Right lobe of liver (tissue), 6 donors: ENCODE measurements around the gene MKNK1. TPM values are rescaled to one million over a fixed set of nuclear protein-coding genes. Genes with fewer than 3 reads are reported as not detected.
A peak's percentile ranks its signal among the peaks of the same experiment; 100 is the strongest.

Source experiments
- ATAC-seq, 4 donors: fragments of 200-7000 bp; cut with Tn5 transposase; one replicate each; pipeline ENCODE4 v1.9.1; 2020; ENCODE audit warnings: mild to moderate bottlenecking in 4 of 4, moderate library complexity in 4 of 4
- DNase-seq, 3 donors: peaks; one replicate each; pipeline ENCODE4 v3.0.0-alpha.2; 2020
- H3K27ac ChIP-seq, 3 donors: fragments of 200-600 bp; one replicate each; pipeline ENCODE4 v1.8.0; 2022
- H3K27me3 ChIP-seq, 2 donors: fragments of 200-600 bp; one replicate each; pipeline ENCODE4 v1.8.0; 2022
- H3K36me3 ChIP-seq, 4 donors: fragments of 200-600 bp; sonication (generic) in 1 of 4; one replicate each; pipeline versions ENCODE4 v1.5.1 to v1.8.0; 2017 to 2022; ENCODE audit warnings: control low read depth in 1 of 4
- H3K4me1 ChIP-seq, 4 donors: fragments of 200-600 bp; sonication (generic) in 1 of 4; one replicate each; pipeline versions ENCODE4 v1.5.1 to v1.8.0; 2017 to 2022; ENCODE audit warnings: control low read depth in 1 of 4
- H3K4me3 ChIP-seq, 3 donors: fragments of 200-600 bp; one replicate each; pipeline ENCODE4 v1.8.0; 2022
- H3K9me3 ChIP-seq, 4 donors: fragments of 200-600 bp; sonication (generic) in 1 of 4; one replicate each; pipeline versions ENCODE4 v1.5.1 to v1.8.0; 2017 to 2022; ENCODE audit warnings: control low read depth in 1 of 4
- POLR2A ChIP-seq: fragments of 450-650 bp; IDR thresholded peaks from one replicate; pipeline ENCODE4 v1.6.1; 2017; ENCODE audit warnings: antibody characterized with exemption, mild to moderate bottlenecking
- WGBS: methylation state at CpG from one replicate; pipeline ENCODE4 v1.1.6; 2018; ENCODE audit warnings: low coverage, low lambda C conversion rate; ENCODE audit not compliant: insufficient coverage; ENCODE audit errors: missing lambda C conversion rate; 5-methylcytosine and 5-hydroxymethylcytosine counted together
- intact Hi-C, 2 donors: fragments of 100-400 bp; cut with DNase I; formaldehyde crosslinking; loops; one replicate each; pipeline versions ENCODE4 v1.11.2 to v1.14.1; 2022
- total RNA-seq, 6 experiments: library from RNA; depleted of rRNA in 2 of 6; stranded (reverse); fragments of >200 nt in 2 of 6; fragmentation: NEBNext Ultra II Directional in 3 of 6; extraction: Animal tissue kit (Norgen Biotek cat#: 25700) in 3 of 6; gene quantifications; one replicate each; pipeline versions ENCODE4 v1.1.0 to v1.2.4, GENCODE V29; 2016 to 2023
- TF ChIP-seq, protein P1 (sequence below), 4 donors: fragments of 200-600 bp in 3 of 4; fragments of 450-650 bp in 1 of 4; IDR thresholded peaks; one replicate each; pipeline versions ENCODE4 v1.5.1 to v1.8.0; 2016 to 2022; ENCODE audit warnings: antibody characterized with exemption in 4 of 4, mild to moderate bottlenecking in 2 of 4
- donor health status: DM: no; HTN: yes; CAD: no.
- donor health status: DM: no; HTN: no; CAD: no.
- donor health status: DM: no; HTN: no; CAD: no.
- donor health status: DM: no; HTN: yes; CAD: no.
- donor health status: DM: no; HTN: yes; CAD: no.

Gene MKNK1
- total RNA-seq, 6 experiments from 2014 or later = 17.5 to 27.2 (median 20.8) TPM

- TF ChIP-seq, protein P1, sequence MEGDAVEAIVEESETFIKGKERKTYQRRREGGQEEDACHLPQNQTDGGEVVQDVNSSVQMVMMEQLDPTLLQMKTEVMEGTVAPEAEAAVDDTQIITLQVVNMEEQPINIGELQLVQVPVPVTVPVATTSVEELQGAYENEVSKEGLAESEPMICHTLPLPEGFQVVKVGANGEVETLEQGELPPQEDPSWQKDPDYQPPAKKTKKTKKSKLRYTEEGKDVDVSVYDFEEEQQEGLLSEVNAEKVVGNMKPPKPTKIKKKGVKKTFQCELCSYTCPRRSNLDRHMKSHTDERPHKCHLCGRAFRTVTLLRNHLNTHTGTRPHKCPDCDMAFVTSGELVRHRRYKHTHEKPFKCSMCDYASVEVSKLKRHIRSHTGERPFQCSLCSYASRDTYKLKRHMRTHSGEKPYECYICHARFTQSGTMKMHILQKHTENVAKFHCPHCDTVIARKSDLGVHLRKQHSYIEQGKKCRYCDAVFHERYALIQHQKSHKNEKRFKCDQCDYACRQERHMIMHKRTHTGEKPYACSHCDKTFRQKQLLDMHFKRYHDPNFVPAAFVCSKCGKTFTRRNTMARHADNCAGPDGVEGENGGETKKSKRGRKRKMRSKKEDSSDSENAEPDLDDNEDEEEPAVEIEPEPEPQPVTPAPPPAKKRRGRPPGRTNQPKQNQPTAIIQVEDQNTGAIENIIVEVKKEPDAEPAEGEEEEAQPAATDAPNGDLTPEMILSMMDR (IDR thresholded peaks at IDR 0.05) = no peak
- no peak for TF ChIP-seq POLR2A
- ATAC-seq = peak; percentile 5 to 35 (median 19)
- WGBS = 40% methylated on average over 1 of the region's 71 CpGs
- no peaks in the 10 kb centered on the region for H3K27me3 ChIP-seq
- intact Hi-C loops = no loop called here
- no peak overlapping the region for H3K27ac ChIP-seq
- peak overlapping the region in 1 of 3 donors; percentile 33 for H3K4me3 ChIP-seq
- no peak for DNase-seq
- peaks cover 0 to 4% (median 0%) of the 10 kb centered on the region in 4 donors for H3K4me1 ChIP-seq
- H3K36me3 ChIP-seq = no peaks in the 10 kb centered on the region
- H3K9me3 ChIP-seq = no peaks in the 10 kb centered on the region
Observed at GRCh38 chr1:46533179-46533864, 70.7 kb downstream of the MKNK1 start.

DNA sequence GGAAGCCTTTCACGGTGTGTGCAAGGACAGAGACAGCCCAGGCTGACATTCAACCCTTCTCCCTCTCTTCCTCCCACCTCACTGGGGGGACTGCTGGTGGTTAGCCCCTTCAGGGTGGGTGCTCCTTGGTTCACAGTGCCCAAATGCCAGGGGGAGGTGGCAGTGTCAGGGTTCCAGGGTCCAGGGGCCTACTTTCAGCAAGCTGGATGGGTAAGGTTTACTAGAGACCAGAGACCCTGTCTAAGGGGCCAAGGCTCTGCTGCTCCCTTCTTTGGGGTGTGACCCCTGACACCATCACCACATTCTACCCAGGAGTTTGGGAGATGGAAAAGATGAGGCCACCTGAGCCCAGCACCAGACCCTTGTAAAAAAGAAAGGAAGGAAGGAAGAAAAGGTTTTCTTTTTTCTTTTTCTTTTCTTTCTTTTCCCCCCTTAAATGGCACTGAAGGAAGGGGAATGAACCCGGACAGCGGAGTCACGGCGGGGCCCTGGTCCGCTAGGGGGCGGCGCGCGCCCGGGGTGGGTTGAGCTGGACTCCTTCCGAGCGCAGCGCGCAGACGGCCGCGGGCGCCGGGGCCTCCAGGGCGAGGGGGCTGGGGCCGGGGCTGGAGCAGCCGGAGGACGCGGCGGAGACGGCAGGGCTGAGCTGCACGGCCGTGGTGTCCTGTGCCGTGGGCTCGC lies 71.4 kb downstream of the MKNK1 start:
- TF ChIP-seq, protein P1 (IDR thresholded peaks at IDR 0.05) = peak; percentile 35 to 59 (median 56)
- no peak for TF ChIP-seq POLR2A

DNA sequence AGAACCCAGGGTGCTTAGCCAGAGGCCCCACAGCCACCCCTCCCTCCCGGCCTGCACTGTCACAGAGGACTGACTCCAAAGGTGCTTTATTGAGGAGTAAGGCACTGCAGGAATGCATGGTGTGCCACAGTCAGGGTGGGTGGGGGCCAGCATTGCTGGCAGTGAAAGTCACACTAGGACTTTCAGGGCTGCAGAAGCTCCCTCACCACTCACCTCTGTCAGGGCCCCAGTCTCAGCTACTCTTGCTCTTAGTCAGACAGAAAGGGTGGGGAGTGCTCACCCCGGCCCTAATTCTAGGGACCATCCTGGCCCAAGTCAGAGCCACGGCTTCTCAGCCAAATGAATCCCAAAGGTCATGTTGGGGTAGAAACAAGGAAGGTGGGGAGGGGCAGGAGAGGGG lies 72.0 kb downstream of the MKNK1 start:
- no peak for ATAC-seq
- WGBS = 39% methylated on average over 3 of the region's 3 CpGs
- no peak for DNase-seq
- Histone ChIP-seq H3K27ac (no peak overlapping the region), H3K36me3 (no peaks in the 10 kb centered on the region), H3K4me3 (no peak overlapping the region), H3K27me3 (no peaks in the 10 kb centered on the region), H3K9me3 (no peaks in the 10 kb centered on the region), H3K4me1 (peaks cover 0 to 11% (median 0%) of the 10 kb centered on the region in 4 donors)
- TF ChIP-seq, protein P1 (IDR thresholded peaks at IDR 0.05) = no peak
- no peak for TF ChIP-seq POLR2A
- intact Hi-C loops = no loop called here

More for the DNA sequence above, 71.4 kb downstream of the MKNK1 start:
- Histone ChIP-seq H3K4me1 (peaks cover 0 to 5% (median 0%) of the 10 kb centered on the region in 4 donors), H3K9me3 (no peaks in the 10 kb centered on the region), H3K36me3 (no peaks in the 10 kb centered on the region), H3K27me3 (no peaks in the 10 kb centered on the region), H3K27ac (no peak overlapping the region), H3K4me3 (peak overlapping the region in 1 of 3 donors; percentile 33)
- 6% methylated on average over 10 of the region's 31 CpGs for WGBS
- ATAC-seq = peak; percentile 53 to 66 (median 64)
- intact Hi-C loops = no loop called here
- peak in 1 of 3 donors; percentile 69 for DNase-seq

DNA sequence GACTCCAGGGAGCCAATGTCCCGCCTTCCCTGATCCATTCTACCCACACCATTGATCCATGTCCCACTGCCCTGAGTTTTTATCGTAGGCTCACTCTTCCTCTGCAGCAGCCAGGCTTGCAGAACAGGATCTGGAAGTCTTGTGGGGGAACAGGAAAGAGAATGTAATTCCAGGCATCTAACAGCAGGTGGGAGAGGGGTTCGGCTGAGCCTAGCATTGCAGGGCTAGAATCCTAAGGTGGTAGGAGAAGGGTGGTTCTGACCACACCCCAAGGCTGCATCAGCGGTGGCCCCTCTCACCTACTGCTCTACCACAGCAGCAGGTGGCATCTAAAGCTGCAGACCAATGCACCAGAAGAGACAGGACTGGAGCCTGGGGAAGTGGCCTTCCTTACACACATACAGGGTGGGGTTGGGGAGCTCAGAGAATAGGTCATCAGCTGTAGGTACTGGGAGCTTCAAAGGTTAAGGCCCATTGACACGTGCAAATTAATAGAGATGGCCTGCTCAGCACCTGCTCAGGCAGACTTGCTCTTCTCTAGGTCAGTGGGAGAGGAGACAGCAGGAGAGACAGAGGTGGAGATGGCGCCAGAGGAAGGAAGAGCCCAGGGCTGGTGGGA lies 73.2 kb downstream of the MKNK1 start:
- Histone ChIP-seq H3K9me3 (no peaks in the 10 kb centered on the region), H3K4me3 (no peak overlapping the region), H3K4me1 (peaks cover 0 to 14% (median 0%) of the 10 kb centered on the region in 4 donors), H3K27me3 (no peaks in the 10 kb centered on the region), H3K27ac (no peak overlapping the region), H3K36me3 (no peaks in the 10 kb centered on the region)
- DNase-seq (no peak), ATAC-seq (no peak)
- TF ChIP-seq, protein P1 (IDR thresholded peaks at IDR 0.05) = no peak
- no peak for TF ChIP-seq POLR2A
- 38% methylated on average over 2 of the region's 6 CpGs for WGBS
- intact Hi-C loops = no loop called here
